ENCODE measurements around the gene EFNB3. TPM values are rescaled to one million over a fixed set of nuclear protein-coding genes. Genes with fewer than 3 reads are reported as not detected.

EFNB3 gene
- total and polyA plus RNA-seq, 2 of the 4 experiments (the other 2 are of a cell fraction): 0.54 to 2.0 TPM

- no peak overlapping the region for H2BK120ac ChIP-seq (ENCODE audit: low read depth, low read length)
- ChIA-PET CTCF (interaction anchor here (0.6 kb wide), 1 partner anchor 13 kb away, joined by 3 read pairs; the partner anchor contains the start of gene WRAP53), POLR2A (ENCODE audit: unreplicated experiment) (no interaction called here)
- no peaks in the 10 kb centered on the region for H3K9me1 ChIP-seq (ENCODE audit: insufficient read depth, low read length)
- H4K91ac ChIP-seq (ENCODE audit: insufficient read depth, low read depth, low read length): no peak overlapping the region
- no peak overlapping the region for H4K5ac ChIP-seq (ENCODE audit: low read depth, low read length)
- H2AFZ ChIP-seq (replicated peaks; ENCODE audit: low read length, poor library complexity): no peak overlapping the region
- H3K27ac ChIP-seq (ENCODE audit: insufficient read depth, low read length): no peak overlapping the region
- no peak overlapping the region for H2BK20ac ChIP-seq (ENCODE audit: low read depth, low read length)
- in situ Hi-C loops (cut with MboI; ENCODE audit: low sequenced_read_pairs) (no loop called here), dilution Hi-C loops (cut with HindIII; ENCODE audit: low sequenced_read_pairs, unreplicated experiment) (no loop called here), intact Hi-C loops (cut with micrococcal nuclease) (no loop called here)
- H3K36me3 ChIP-seq (ENCODE audit: control insufficient read depth, insufficient read depth, low read length): peaks cover 9% of the 10 kb centered on the region
- no peak overlapping the region for H3K4me2 ChIP-seq (ENCODE audit: low read depth, low read length)
- H3K27me3 ChIP-seq (ENCODE audit: control insufficient read depth, insufficient read depth, low read length): peaks cover 29% of the 10 kb centered on the region
- DNase-seq: no peak
- peaks cover 3% of the 10 kb centered on the region; the same call in 1 of the 2 replicates for H3K4me1 ChIP-seq (ENCODE audit: control insufficient read depth, insufficient read depth, low read length)
- TF ChIP-seq CEBPB (IDR thresholded peaks at IDR 0.05; ENCODE audit: low read depth, low read length) (no peak), RFX5 (IDR thresholded peaks at IDR 0.05; ENCODE audit: low read depth, low read length) (no peak), ELK1 (IDR thresholded peaks at IDR 0.05; ENCODE audit: borderline replicate concordance, low read depth, low read length) (no peak), NFE2L2 (IDR thresholded peaks at IDR 0.05; ENCODE audit: low read depth, low read length) (no peak), MXI1 (IDR thresholded peaks at IDR 0.05; ENCODE audit: borderline replicate concordance, low read depth, low read length) (no peak), CTCF (conservative IDR thresholded peaks at IDR 0.05; ENCODE audit: low read depth, low read length) (no peak), SMC3 (IDR thresholded peaks at IDR 0.05; ENCODE audit: low read depth, low read length) (no peak), CHD1 (IDR thresholded peaks at IDR 0.05; ENCODE audit: low read depth, low read length) (no peak), FOS (IDR thresholded peaks at IDR 0.05; ENCODE audit: low read depth, low read length) (no peak), RAD21 (IDR thresholded peaks at IDR 0.05; ENCODE audit: low read length) (no peak), RCOR1 (IDR thresholded peaks at IDR 0.05; ENCODE audit: insufficient replicate concordance, low read length) (no peak), USF2 (IDR thresholded peaks at IDR 0.05; ENCODE audit: low read depth, low read length) (no peak), MAZ (IDR thresholded peaks at IDR 0.05; ENCODE audit: borderline replicate concordance, low read depth, low read length) (no peak), POLR2A (IDR thresholded peaks at IDR 0.05; ENCODE audit: low read depth, low read length) (no peak), MAFK (IDR thresholded peaks at IDR 0.05; ENCODE audit: low read depth, low read length) (no peak), BHLHE40 (IDR thresholded peaks at IDR 0.05; ENCODE audit: low read depth, low read length) (no peak)
- no peak overlapping the region for H3K14ac ChIP-seq (replicated peaks; ENCODE audit: low read depth, low read length)
- H2BK5ac ChIP-seq (ENCODE audit: low read depth, low read length, poor library complexity, severe bottlenecking): no peak overlapping the region
- H3K18ac ChIP-seq (ENCODE audit: low read depth, low read length): no peak overlapping the region
- no peak overlapping the region for H3K4me3 ChIP-seq (ENCODE audit: insufficient read depth, low read depth, low read length)
- ATAC-seq (ENCODE audit: low read depth): no peak
- no peak overlapping the region for H2AK9ac ChIP-seq (replicated peaks; ENCODE audit: low read depth, low read length, poor library complexity)
- no peaks in the 10 kb centered on the region for H3K79me1 ChIP-seq (ENCODE audit: low read depth in 1 of 2, low read length in 2 of 2)
- BruUV-seq (replicated peaks): no TSS peak
- H2BK15ac ChIP-seq (ENCODE audit: low read depth, low read length): no peak overlapping the region
- H3K9ac ChIP-seq (ENCODE audit: low read depth, low read length): no peak overlapping the region
- 95% methylated on average over 12 of the region's 14 CpGs; no CpG with 5 or more reads in 1 of the 2 experiments for WGBS, 2 experiments (ENCODE audit: extremely low coverage in 2 of 2, insufficient read length in 1 of 2)
- no peak overlapping the region for H2AK5ac ChIP-seq (ENCODE audit: low read depth, low read length)
- no peak overlapping the region for H3K56ac ChIP-seq (ENCODE audit: extremely low read depth, insufficient read depth, low read length)
- no peaks in the 10 kb centered on the region for H4K20me1 ChIP-seq (ENCODE audit: insufficient read depth, low read length)
- no peak overlapping the region for H4K8ac ChIP-seq (ENCODE audit: low read depth in 2 of 2, low read length in 2 of 2)
- no peaks in the 10 kb centered on the region for H3K9me3 ChIP-seq (ENCODE audit: control insufficient read depth, insufficient read depth, low read length)
- no peak overlapping the region for H3K23ac ChIP-seq (ENCODE audit: low read depth, low read length)
- no peak overlapping the region for H3K4ac ChIP-seq (ENCODE audit: low read depth, low read length)
Measured at GRCh38 chr17:7701681-7702080, 3.3 kb upstream of the EFNB3 start.
